ENCODE data around the gene LMOD1.
"Not testable (repeated sequence)": the region's sequence is repeated elsewhere in the genome, so short reads cannot be mapped to it uniquely, and the experiment has no call there.

Gene LMOD1

GRCh38 chr1:201945863-201946223, 505 bp downstream of the LMOD1 start:
- DNase-seq (ENCODE audit: low read depth): no peak

GRCh38 chr1:201945157-201945556, 1.2 kb downstream of the LMOD1 start:
- no peak for DNase-seq (ENCODE audit: low read depth)

GRCh38 chr1:201944639-201945038, 1.7 kb downstream of the LMOD1 start:
- no peak for DNase-seq (ENCODE audit: low read depth)

- no peak for DNase-seq (ENCODE audit: low read depth)
Observed at GRCh38 chr1:201944002-201944401, 2.3 kb downstream of the LMOD1 start.

GRCh38 chr1:201942129-201942495, 4.2 kb downstream of the LMOD1 start:
- no peak for DNase-seq (ENCODE audit: low read depth)

DNA sequence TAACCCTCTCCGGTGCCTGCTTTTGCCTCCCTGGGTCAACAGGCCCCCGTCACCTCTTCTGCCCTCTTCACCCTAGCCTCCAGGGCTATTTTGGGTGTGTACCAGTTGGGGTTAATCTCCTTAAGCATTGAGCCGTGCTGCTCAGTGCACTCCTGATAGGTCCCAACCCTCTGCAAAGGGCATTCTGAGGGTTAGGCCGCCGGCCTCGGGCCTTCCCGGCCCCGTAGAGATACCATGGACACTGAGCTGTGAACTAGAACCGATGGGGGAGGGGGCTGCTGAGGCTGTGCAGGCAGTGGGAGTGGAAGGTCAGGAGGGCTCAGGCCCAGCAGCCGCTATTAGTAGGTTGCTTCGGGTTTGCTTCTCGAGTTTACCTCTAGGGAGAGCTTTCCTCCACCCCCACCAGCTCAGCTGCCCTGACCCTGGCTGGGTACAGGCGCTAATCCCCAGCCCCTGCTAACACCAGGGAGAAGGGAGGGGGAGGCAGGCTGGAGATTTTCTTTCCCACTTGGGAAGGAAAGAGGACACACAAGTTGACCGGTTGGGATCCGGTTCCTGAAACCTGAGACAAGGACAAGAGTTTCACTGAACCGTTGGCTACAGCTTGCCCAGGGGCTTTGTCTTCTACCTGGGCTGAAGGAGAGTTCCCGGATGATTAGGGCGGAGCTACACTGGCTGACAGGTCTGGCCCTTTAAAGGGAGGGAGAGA, 4.8 kb downstream of the LMOD1 start:
- no peak for DNase-seq (ENCODE audit: low read depth)

GRCh38 chr1:201940316-201940715, 6.0 kb downstream of the LMOD1 start:
- not testable (repeated sequence) for DNase-seq (ENCODE audit: low read depth)

DNA sequence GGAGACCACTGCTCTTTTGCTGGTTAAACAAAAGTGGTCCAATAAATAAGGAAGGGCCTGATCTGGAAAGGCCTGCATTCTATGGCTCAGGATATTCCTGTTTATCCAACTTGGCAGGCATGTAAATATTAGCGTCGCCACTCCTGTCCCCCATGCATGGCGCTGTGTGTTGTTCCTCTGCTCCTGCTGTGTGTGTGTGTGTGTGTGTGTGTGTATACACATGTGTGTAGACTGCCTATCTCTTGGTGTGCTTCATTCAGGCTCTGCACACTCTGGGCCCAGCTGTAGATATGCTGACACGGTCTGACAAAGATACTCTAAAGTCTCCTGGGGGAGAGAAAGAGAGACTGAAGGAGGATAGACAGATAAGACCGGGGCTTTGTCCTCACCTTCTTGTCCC, 6.8 kb downstream of the LMOD1 start:
- DNase-seq (ENCODE audit: low read depth): no peak

DNA sequence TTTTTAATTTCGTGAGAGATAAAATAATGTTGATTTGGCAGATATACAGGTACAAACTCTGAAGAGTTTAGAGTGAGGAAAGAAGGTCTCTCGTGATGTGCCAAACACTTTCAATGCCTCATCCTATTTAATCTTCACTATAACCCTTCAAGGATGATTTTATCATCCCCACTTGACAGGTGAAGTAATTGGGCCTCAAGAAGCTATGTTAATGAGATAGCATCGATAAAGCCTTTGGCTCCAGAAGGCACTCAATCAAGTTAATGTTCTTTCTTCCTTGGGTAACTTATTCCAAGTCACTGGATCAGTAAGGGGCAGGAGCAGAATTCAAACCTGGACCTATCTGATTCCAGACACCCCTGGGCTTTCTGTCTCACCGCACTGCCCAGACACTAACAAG, 7.2 kb downstream of the LMOD1 start:
- DNase-seq (ENCODE audit: low read depth): no peak

GRCh38 chr1:201938440-201939035, 7.8 kb downstream of the LMOD1 start:
- no peak for DNase-seq (ENCODE audit: low read depth)

DNA sequence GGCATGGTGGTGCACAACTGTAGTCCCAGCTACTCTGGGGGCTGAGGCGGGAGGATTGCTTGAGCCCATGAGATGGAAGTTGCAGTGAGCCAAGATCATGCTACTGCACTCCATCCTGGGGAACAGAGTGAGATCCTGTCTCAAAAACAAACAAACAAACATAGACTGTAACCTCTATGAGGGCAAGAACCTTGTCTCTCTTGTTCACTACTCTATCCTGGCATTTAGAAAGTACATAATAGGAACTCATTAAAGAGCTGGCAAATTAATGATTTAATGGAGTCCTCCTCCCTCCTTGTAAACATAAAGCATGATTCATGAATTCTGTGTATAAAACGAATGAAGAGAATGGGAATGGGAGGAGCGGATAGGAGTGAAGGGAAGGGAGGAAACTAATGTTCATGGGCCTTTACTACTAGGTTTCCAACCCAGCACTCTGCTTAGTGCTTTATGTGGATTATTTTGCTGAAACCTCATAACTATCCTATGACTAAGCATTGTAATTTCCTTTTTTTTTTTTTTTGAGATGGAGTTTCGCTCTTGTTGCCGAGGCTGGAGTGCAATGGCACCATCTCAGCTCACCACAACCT, 8.6 kb downstream of the LMOD1 start:
- DNase-seq (ENCODE audit: low read depth): peak; percentile 56

GRCh38 chr1:201933840-201934430, 12.4 kb downstream of the LMOD1 start:
- DNase-seq (ENCODE audit: low read depth): no peak

- no peak for DNase-seq (ENCODE audit: low read depth)
Observed at GRCh38 chr1:201930803-201931202, 15.5 kb downstream of the LMOD1 start.

DNA sequence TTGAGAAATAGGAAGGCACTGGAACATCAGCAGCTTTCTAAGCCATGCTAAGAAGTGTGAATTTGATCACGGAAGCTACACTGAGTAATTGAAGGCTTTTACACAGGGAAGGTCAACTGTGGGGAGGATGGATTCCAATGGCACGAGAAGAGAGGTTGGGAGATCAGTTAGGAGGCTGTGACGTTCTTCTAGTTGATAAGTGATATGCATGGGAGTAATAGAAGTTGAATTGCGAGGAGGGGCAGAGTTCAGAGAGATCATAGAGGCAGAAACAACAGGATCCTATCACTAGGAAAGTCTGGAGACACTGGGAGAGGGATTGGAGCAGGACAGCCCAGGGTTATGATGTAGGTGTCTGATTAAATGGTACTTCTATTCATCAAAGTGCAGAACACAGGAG, 16.2 kb downstream of the LMOD1 start:
- DNase-seq (ENCODE audit: low read depth): no peak

DNA sequence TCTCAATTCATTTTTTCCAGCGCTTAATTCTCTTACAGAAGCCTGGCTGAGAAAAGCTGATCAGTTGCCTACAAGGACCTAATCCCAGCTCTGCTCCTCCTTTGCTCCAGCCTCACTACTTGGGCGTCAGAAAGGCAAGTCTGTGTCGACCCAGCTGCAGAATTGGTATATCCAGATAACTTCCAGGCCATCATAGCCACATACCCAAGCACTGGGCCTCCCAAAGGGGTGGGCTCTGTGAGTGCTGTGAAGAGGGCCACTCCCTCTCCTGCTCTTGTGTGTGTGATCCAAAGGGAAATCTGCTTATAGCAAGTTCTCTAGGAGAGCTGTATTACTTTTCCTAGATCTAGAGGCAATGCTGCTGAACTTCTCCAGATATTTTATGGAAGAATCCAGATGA, 18.1 kb downstream of the LMOD1 start:
- no peak for DNase-seq (ENCODE audit: low read depth)

DNA sequence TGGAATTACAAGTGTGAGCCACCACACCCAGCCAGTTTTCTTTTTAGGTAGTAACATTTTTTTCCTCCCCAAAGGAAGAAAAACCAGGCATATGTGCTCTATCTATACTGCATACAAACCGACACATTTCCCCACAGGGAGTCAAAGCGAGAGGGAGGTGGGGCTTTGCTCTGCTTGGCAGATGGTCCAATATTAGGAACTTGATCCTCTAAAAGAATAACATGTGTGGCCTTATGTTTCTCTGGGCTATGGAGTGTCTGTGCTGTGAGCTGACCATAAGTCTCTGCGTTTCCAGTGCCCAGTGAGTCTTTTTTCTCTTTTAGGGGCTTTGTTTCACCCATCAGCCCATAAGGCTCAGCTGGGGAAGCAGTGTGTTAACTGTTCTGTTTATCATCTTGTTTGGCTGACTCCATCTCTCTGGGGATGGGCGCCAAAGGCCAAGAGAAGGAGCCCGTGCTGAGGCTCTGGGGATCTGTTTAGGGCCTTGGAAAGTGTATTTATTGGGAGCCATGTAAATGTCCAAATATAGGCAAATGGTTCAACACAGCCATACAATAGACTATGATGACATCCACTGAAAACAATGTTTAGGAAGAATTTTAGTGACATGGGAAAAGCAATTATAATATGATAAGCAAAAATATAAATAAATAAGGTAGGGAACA, 20.2 kb downstream of the LMOD1 start:
- no peak for DNase-seq (ENCODE audit: low read depth)

- no peak for DNase-seq (ENCODE audit: low read depth)
Observed at GRCh38 chr1:201925301-201925567, 21.1 kb downstream of the LMOD1 start.

DNA sequence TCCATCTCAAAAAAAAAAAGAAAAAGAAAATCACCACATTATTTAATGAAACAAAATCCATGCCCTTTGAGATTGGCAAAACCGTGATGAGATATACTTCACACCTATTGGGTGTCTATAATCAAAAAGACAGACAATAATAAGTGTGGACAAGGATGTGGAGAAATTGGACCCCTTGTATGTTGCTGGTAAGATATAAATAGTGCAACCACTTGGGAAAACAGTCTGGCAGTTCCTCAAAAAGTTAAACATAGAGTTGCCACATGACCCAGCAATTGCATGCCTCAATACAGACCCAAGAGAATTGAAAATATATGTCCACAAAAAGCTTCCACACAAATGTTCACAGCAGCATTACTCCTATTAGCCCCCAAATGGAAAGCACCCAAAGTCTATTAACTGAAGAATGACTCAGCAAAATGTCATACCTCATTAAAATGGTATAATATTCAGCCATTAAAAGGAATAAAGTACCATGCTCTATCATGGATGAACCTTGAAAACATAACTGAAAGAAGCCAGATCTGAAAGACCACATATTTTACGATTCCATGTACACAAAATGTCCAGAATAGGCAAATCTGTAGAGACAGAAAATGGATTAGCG, 24.3 kb downstream of the LMOD1 start:
- DNase-seq (ENCODE audit: low read depth): no peak

GRCh38 chr1:201918343-201918742, 28.0 kb downstream of the LMOD1 start:
- DNase-seq (ENCODE audit: low read depth): no peak

GRCh38 chr1:201917362-201918033, 28.9 kb downstream of the LMOD1 start:
- DNase-seq (ENCODE audit: low read depth): peak; percentile 93

DNA sequence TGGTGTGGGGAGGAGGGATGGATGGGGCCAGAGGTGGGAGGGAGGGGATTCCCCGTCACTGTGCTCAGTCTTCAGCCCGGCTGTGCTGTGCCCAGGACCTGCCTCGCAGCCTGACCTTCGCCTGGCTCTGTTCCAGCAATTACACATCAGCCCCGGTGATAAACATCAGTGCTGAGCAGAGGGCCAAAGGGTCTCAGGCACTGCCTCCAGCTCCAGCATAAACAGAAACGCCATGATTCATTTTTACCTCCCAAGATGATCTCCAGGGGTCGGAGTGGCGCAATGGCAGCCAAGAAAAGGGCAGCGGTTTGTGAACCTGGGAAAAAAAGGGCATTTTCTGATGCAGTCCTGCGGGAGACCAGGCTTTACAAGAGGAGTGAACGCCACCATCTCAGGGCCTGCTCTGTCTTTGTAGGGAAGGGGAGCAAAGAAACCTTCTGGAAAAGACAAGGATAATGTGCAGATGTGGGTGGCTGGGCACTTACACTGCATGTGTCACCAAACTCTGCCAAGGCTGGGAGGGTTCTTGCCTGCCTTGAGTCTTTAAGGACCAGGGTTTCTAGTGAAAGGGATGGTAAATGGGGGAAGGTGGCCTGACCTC, 29.6 kb downstream of the LMOD1 start:
- DNase-seq (ENCODE audit: low read depth): peak; percentile 88
